GM12864 (cell line): ENCODE measurements around the gene TIFAB.

Experiments
- DNase-seq: peaks from one replicate; pipeline ENCODE4 v3.0.0-alpha.2; 2011; ENCODE audit warnings: low read depth
- H3K4me3 ChIP-seq: 2 replicates; pipeline ENCODE4 v1.5.1; 2011; ENCODE audit warnings: mild to moderate bottlenecking, low read depth, low read length, control low read depth
- CTCF ChIP-seq: IDR thresholded peaks from 2 replicates; pipeline ENCODE4 v1.5.1; 2011; ENCODE audit warnings: low read depth, mild to moderate bottlenecking, moderate library complexity, low read length, control low read depth, inconsistent platforms; ENCODE audit errors: missing control alignments

Gene TIFAB

GRCh38 chr5:135441919-135442318, 10.2 kb downstream of the TIFAB start:
- no peak overlapping the region for H3K4me3 ChIP-seq
- no peak for TF ChIP-seq CTCF
- DNase-seq: no peak

- no peak for DNase-seq
These were observed 10.8 kb downstream of the TIFAB start for GRCh38 chr5:135441350-135441831.

GRCh38 chr5:135440916-135441315, 11.2 kb downstream of the TIFAB start:
- DNase-seq: no peak
- TF ChIP-seq CTCF: no peak
- no peak overlapping the region for H3K4me3 ChIP-seq

More at GRCh38 chr5:135441350-135441831, 10.8 kb downstream of the TIFAB start:
- TF ChIP-seq CTCF: no peak
- H3K4me3 ChIP-seq: no peak overlapping the region

- no peak for TF ChIP-seq CTCF
- DNase-seq: no peak
- no peak overlapping the region for H3K4me3 ChIP-seq
These were observed 12.6 kb downstream of the TIFAB start for GRCh38 chr5:135439231-135440205.

GRCh38 chr5:135438636-135439221, 13.4 kb downstream of the TIFAB start:
- no peak for DNase-seq
- TF ChIP-seq CTCF: no peak
- no peak overlapping the region for H3K4me3 ChIP-seq

GRCh38 chr5:135437796-135438560, 14.2 kb downstream of the TIFAB start:
- TF ChIP-seq CTCF: no peak
- DNase-seq: no peak
- H3K4me3 ChIP-seq: no peak overlapping the region
